Large intestine (tissue), 3 donors: Measurements from ENCODE around the gene LAGE3. TPM values are rescaled to one million over a fixed set of nuclear protein-coding genes. Genes with fewer than 3 reads are reported as not detected.

Experiments
- DNase-seq, 2 donors: peaks; one replicate each; pipeline versions ENCODE4 v3.0.0 to v3.0.0-alpha.2; 2013
- H3K27ac ChIP-seq: one replicate; pipeline ENCODE4 v1.5.1; 2013; ENCODE audit warnings: low read length
- H3K27me3 ChIP-seq: 2 replicates; pipeline ENCODE4 v1.6.1; 2013; ENCODE audit warnings: low read length; ENCODE audit not compliant: control insufficient read depth, insufficient read depth
- H3K36me3 ChIP-seq: 2 replicates; pipeline ENCODE4 v1.6.1; 2013; ENCODE audit warnings: low read length; ENCODE audit not compliant: control insufficient read depth, insufficient read depth
- H3K4me1 ChIP-seq: one replicate; pipeline ENCODE4 v1.6.1; 2013; ENCODE audit warnings: low read length; ENCODE audit not compliant: control insufficient read depth, insufficient read depth
- H3K4me3 ChIP-seq: one replicate; pipeline ENCODE4 v1.5.1; 2013; ENCODE audit warnings: low read length
- H3K9me3 ChIP-seq: one replicate; pipeline ENCODE4 v1.6.1; 2013; ENCODE audit warnings: mild to moderate bottlenecking, low read depth, low read length, moderate library complexity; ENCODE audit not compliant: control insufficient read depth
- WGBS: methylation state at CpG from one replicate; pipeline ENCODE4 v1.1.5; 2013; ENCODE audit warnings: low lambda C conversion rate; ENCODE audit not compliant: insufficient coverage; 5-methylcytosine and 5-hydroxymethylcytosine counted together
- polyA plus RNA-seq: library from polyadenylated mRNA; unstranded; fragments of 120-200 nt; gene quantifications from one replicate; pipeline ENCODE4 v1.2.1, GENCODE V29; 2013

Gene LAGE3
- polyA plus RNA-seq, 1 donor: 25.4 TPM

DNA sequence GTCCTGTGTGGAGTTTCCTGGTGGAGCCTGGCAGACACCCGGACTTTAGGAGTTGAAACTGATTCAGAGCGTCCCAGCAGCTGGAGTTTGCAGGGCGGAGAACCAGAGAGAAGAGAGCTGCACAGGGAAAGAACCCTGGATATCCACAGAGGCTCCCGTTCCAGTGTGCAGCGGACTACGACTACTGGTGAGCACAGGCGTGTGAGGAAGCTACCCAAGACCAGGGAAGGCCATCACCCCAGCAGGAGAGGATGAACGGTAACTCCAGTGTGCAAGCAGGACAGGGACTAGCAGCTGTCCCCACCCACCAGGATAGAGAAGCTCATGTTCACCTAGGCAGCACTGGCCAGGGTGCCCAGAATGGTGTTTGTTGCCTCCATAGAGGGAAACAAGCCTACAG lies 2.3 kb downstream of the LAGE3 start:
- WGBS: no CpG with 5 or more reads among the region's 8 CpGs
- no peak overlapping the region for H3K4me3 ChIP-seq
- H3K36me3 ChIP-seq: peaks cover 3% of the 10 kb centered on the region
- no peaks in the 10 kb centered on the region for H3K27me3 ChIP-seq
- no peaks in the 10 kb centered on the region for H3K9me3 ChIP-seq
- H3K27ac ChIP-seq: no peak overlapping the region
- DNase-seq: no peak
- peaks cover 13% of the 10 kb centered on the region for H3K4me1 ChIP-seq

GRCh38 chrX:154473683-154474082 lies 5.4 kb downstream of the LAGE3 start:
- H3K4me3 ChIP-seq: no peak overlapping the region
- H3K27ac ChIP-seq: no peak overlapping the region
- no peaks in the 10 kb centered on the region for H3K27me3 ChIP-seq
- no peak for DNase-seq
- H3K9me3 ChIP-seq: no peaks in the 10 kb centered on the region
- H3K4me1 ChIP-seq: peaks cover 7% of the 10 kb centered on the region
- peaks cover 26% of the 10 kb centered on the region for H3K36me3 ChIP-seq
- no CpG with 5 or more reads among the region's 7 CpGs for WGBS

DNA sequence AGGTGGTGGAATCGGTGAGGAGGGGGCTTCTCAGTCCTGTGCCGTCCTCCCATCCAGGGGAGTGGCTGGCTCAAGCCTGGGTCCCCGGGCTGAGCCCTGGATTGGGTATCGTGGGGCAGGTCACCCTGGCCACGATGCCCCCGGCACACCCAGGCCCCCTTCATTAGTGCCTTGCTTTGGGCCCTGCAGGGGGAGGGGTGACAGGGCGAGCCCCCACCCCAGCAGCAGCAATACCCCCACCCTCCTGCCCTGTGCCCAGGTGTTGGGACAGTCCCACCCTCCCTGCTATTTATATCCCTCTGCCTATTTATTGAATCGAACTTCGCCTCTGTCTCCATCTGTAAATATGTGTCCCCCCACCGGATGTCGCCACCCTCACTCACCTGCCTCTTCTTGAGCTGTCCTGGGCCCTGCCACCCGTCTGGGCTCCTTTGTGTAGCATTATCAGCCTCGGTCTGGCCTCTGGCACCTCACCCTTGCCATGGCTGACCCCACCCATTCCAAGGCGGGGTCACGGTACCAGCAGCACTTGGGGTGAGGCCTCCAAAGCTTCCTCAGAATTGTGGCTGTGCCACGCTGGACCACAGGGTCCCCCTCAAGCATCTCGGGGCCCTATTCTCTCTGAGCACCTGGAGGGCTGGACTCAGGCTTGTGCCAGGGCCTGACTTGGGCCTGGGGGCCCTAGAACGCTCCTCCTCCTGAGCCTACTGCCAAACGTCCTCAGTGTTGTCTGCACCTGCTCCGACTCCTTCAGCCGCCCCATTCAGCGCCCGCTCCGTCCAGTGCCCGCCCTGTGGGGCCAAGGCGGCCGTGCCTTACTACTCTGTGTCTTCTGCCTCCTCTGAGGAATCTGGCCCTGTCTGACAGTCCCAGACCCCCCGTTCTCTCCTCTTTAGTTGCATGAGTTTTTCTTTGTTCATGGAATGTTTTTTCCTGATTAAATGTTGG lies 6.1 kb downstream of the LAGE3 start:
- no peaks in the 10 kb centered on the region for H3K9me3 ChIP-seq
- DNase-seq: no peak
- H3K27me3 ChIP-seq: no peaks in the 10 kb centered on the region
- peaks cover 29% of the 10 kb centered on the region for H3K36me3 ChIP-seq
- no peak overlapping the region for H3K27ac ChIP-seq
- H3K4me3 ChIP-seq: no peak overlapping the region
- no CpG with 5 or more reads among the region's 28 CpGs for WGBS
- H3K4me1 ChIP-seq: peaks cover 5% of the 10 kb centered on the region

- peaks cover 29% of the 10 kb centered on the region for H3K36me3 ChIP-seq
- no CpG with 5 or more reads among the region's 23 CpGs for WGBS
- no peaks in the 10 kb centered on the region for H3K27me3 ChIP-seq
- peaks cover 2% of the 10 kb centered on the region for H3K4me1 ChIP-seq
- H3K4me3 ChIP-seq: no peak overlapping the region
- no peak overlapping the region for H3K27ac ChIP-seq
- no peaks in the 10 kb centered on the region for H3K9me3 ChIP-seq
- DNase-seq: peak in 1 of 2 donors; percentile 20
Measured at GRCh38 chrX:154471839-154472684, 7.0 kb downstream of the LAGE3 start.

GRCh38 chrX:154470914-154471568 lies 8.0 kb downstream of the LAGE3 start:
- no peaks in the 10 kb centered on the region for H3K27me3 ChIP-seq
- H3K36me3 ChIP-seq: peaks cover 36% of the 10 kb centered on the region
- no peak overlapping the region for H3K4me3 ChIP-seq
- no peaks in the 10 kb centered on the region for H3K9me3 ChIP-seq
- no peak overlapping the region for H3K27ac ChIP-seq
- DNase-seq: no peak
- WGBS: no CpG with 5 or more reads among the region's 23 CpGs
- peaks cover 2% of the 10 kb centered on the region for H3K4me1 ChIP-seq

DNA sequence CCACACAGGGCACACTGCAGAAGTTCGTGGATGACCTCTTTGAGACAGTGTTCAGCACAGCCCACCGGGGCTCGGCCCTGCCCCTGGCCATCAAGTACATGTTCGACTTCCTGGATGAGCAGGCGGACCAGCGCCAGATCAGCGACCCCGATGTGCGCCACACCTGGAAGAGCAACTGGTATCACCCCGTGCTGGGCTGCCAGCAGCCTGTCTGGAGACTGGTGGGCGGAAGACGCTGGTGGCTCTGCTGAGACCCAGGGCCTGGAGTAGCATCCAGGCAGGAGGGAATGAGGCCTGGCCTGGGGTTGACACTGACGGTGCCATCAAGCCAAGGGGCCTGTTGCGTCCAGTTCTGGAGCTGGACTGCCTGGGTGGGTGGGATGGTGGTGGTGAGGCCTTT lies 8.6 kb downstream of the LAGE3 start:
- no peak overlapping the region for H3K27ac ChIP-seq
- H3K4me1 ChIP-seq: peaks cover 2% of the 10 kb centered on the region
- H3K27me3 ChIP-seq: no peaks in the 10 kb centered on the region
- no peak overlapping the region for H3K4me3 ChIP-seq
- DNase-seq: no peak
- H3K9me3 ChIP-seq: no peaks in the 10 kb centered on the region
- WGBS: no CpG with 5 or more reads among the region's 14 CpGs
- H3K36me3 ChIP-seq: peaks cover 41% of the 10 kb centered on the region

GRCh38 chrX:154469880-154470279 lies 9.2 kb downstream of the LAGE3 start:
- no peak overlapping the region for H3K4me3 ChIP-seq
- no CpG with 5 or more reads among the region's 18 CpGs for WGBS
- H3K36me3 ChIP-seq: peaks cover 47% of the 10 kb centered on the region
- H3K4me1 ChIP-seq: peaks cover 2% of the 10 kb centered on the region
- no peak for DNase-seq
- H3K27ac ChIP-seq: no peak overlapping the region
- no peaks in the 10 kb centered on the region for H3K9me3 ChIP-seq
- H3K27me3 ChIP-seq: no peaks in the 10 kb centered on the region

GRCh38 chrX:154469114-154469513 lies 10.0 kb downstream of the LAGE3 start:
- Histone ChIP-seq H3K9me3 (no peaks in the 10 kb centered on the region), H3K4me3 (no peak overlapping the region), H3K4me1 (peaks cover 2% of the 10 kb centered on the region), H3K36me3 (peaks cover 51% of the 10 kb centered on the region), H3K27ac (no peak overlapping the region), H3K27me3 (no peaks in the 10 kb centered on the region)
- DNase-seq: no peak
- WGBS: no CpG with 5 or more reads among the region's 9 CpGs

- H3K27me3 ChIP-seq: no peaks in the 10 kb centered on the region
- H3K36me3 ChIP-seq: peaks cover 57% of the 10 kb centered on the region
- no peak overlapping the region for H3K27ac ChIP-seq
- H3K9me3 ChIP-seq: no peaks in the 10 kb centered on the region
- peaks cover 2% of the 10 kb centered on the region for H3K4me1 ChIP-seq
- H3K4me3 ChIP-seq: no peak overlapping the region
- WGBS: no CpG with 5 or more reads among the region's 23 CpGs
- no peak for DNase-seq
Measured at GRCh38 chrX:154468217-154468616, 10.9 kb downstream of the LAGE3 start.

DNA sequence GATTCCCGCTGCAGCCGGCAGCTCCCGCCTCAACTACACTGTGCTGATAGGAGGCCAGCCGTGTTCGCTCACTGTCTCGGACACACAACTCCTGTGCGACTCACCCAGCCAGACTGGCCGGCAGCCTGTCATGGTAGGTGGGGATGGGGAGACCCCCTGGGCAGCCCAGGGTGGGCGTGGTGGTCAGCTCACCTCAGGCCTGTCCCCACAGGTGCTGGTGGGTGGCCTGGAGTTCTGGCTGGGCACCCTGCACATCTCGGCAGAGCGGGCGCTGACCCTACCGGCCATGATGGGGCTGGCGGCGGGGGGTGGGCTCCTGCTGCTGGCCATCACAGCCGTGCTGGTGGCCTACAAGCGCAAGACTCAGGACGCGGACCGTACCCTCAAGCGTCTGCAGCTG lies 11.5 kb downstream of the LAGE3 start:
- H3K27me3 ChIP-seq: no peaks in the 10 kb centered on the region
- no CpG with 5 or more reads among the region's 21 CpGs for WGBS
- H3K36me3 ChIP-seq: peaks cover 59% of the 10 kb centered on the region
- peaks cover 2% of the 10 kb centered on the region for H3K4me1 ChIP-seq
- no peak for DNase-seq
- no peak overlapping the region for H3K27ac ChIP-seq
- no peak overlapping the region for H3K4me3 ChIP-seq
- no peaks in the 10 kb centered on the region for H3K9me3 ChIP-seq
